Putamen (tissue), 1 donor: ENCODE data around the gene MRPS35.

ENCODE experiments used
- DNase-seq: peaks from one replicate; pipeline ENCODE4 v3.0.0-alpha.2; 2016; ENCODE audit warnings: low spot score

MRPS35 gene

DNA sequence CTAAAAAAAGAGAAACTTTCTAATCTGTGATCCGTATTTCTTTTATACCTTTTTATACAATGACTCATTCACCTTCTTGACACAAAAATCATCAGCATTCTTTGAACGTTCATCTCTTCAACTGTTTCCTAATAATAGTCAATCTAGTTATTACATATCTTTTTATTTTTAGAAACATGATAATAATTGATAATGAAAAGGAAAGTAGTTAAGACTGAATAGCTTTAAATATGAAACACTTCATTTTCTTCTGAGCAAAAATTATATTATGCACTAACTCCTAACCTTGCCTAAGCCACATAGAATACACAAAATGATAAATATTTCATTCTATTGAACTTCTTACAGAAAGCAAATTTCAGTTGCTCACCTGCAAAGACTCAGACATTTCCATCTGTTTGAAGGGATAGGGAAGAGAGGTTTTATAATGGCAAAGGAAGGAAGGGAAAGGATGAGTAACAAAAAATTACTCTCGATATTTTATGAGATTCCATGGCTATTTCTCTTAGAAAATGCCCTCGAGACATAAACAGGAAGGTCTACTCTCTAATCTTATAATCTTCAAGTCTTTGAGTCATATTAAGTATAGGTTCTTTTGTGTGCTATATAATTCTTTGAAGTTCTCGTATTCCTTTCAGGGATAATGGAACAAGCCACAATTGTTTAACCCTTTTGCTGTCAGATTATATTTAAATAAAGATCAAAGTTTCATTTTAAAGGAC lies 61.9 kb downstream of the MRPS35 start:
- no peak for DNase-seq

DNA sequence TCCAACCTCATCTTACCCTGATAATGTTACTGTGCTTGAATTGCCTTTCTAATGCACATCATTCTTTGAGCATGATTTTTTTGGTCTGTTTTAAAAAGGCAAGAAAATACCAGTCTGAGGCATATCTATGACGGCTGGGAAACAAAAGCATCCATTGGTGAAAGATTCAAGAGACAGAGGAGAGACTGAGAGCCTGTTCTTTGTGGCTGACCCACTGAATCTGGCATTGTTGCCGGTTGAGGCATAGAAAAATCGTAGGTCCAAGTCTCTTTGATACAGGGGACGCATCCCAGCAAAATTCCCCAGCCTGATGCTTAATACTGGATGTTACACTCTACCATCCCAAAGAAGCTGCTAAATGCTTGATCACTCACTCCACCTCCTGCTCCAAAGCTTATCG lies 66.5 kb downstream of the MRPS35 start:
- DNase-seq = peak; percentile 59

DNA sequence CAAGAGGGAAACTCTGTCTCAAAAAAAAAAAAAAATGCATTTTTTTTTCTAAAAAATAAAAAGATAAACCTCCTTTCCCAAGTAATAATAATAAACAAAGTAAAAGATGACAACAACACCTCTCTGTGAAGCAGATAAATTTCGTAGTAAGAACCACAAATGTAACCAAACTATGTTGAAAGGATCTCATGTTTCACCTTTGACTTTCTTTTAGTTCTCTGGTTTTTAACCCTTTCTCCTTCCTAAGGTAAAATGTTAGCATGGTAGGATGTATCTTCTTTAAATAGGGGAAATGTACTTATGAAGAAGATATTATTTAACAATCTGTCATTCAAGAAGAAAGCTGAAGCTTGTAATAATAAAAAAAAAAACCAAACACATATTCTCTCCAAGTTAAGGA lies 67.6 kb downstream of the MRPS35 start:
- no peak for DNase-seq

DNA sequence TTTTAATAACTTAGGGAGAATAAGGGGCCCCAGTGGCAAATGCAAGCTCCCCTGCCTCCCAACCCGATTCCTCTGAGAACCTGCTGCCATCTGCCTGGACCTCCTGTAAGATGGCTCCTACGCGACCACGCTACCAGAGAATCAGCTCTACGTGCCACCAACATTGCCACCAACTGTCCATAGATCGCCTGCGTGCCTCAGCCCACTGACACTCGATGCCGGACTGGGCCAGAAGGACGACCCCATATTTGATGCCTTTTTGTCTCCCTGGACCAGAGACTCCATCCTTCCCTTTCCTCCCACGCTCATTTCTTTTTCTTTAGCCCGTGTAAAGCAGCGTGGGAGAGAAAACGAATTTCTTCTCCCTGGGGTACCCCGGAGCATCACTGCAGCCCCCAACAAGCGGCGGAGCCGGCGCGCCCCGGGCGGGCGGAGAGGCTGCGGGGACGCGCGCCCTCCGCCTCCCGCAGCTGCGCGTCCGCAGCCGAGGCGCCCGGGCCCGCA lies 68.8 kb downstream of the MRPS35 start:
- no peak for DNase-seq

DNA sequence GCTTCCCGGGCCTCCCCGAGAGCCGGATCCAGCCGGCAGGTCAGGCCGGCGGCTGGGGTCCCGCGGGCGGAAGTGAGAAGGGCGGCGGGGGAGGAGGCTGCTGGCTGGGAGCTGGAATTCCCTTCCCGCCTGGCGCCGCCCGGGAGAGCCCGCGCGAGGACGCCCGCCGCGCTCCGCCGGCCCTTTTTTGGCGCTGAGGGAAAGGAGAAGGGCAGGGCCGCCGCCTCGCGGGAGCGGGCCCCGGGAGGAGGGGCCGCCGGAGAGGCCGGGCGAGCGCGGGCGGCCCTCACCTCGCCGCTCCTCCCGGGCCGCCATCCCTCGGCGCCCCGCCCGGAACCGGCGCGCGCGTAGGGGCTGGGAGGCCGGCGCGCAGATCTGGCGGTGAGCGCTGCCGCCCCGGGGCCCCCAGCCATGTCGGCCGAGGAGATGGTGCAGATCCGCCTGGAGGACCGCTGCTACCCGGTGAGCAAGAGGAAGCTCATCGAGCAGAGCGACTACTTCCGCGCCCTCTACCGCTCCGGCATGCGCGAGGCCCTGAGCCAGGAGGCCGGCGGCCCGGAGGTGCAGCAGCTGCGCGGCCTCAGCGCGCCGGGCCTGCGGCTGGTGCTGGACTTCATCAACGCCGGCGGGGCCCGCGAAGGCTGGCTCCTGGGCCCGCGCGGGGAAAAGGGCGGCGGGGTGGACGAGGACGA lies 69.4 kb downstream of the MRPS35 start, which contains the start of the genes KLHL42 and MANSC4:
TSS of gene KLHL42 (plus strand) at position 314 of the 692 bp plus-strand sequence. CDS start at position 412, 98 bp downstream.
TSS of gene MANSC4 (minus strand) at position 317 of the 692 bp plus-strand sequence. CDS start 8,960 bp downstream, outside the sequence.
- peak; percentile 79 for DNase-seq

DNA sequence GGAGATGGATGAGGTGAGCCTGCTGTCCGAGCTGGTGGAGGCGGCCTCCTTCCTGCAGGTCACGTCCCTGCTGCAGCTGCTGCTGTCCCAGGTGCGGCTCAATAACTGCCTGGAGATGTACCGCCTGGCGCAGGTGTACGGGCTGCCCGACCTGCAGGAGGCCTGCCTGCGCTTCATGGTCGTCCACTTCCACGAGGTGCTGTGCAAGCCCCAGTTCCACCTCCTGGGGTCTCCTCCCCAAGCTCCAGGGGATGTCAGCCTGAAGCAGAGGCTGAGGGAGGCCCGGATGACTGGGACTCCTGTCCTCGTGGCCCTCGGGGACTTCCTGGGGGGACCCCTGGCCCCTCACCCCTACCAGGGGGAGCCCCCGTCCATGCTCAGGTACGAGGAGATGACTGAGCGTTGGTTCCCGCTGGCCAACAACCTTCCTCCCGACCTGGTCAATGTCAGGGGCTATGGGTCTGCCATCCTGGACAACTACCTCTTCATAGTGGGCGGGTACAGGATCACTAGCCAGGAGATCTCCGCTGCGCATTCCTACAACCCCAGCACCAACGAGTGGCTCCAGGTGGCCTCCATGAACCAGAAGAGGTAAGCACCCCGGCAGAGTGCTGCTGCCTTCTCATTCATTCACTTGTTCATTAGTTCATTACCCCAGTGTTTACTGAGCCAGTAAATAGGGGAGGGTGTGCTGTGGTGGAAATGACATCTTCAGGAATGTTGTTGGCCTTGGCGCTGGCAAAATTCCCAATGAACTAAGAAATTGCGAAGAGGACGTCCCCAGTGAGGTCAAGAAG lies 70.2 kb downstream of the MRPS35 start:
- no peak for DNase-seq

DNA sequence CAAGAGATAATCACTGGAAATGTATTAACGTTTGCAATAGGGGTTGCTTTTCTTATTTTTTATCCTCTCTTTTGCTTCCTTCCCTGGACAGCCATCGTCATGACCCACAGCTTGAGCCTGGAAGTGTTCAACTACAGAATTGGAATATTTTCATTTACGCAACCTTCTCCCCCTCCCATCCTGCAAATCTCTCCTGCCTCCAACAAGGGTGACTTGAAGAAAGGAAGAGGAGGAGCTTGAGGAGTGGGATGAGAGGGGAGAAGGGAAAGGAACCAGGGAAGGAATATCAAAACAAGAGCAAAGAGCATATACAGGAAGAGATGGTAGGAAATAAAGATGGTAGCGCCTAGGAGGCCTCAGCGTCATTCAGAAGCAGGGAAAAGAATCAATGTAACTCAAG lies 71.0 kb downstream of the MRPS35 start:
- no peak for DNase-seq

DNA sequence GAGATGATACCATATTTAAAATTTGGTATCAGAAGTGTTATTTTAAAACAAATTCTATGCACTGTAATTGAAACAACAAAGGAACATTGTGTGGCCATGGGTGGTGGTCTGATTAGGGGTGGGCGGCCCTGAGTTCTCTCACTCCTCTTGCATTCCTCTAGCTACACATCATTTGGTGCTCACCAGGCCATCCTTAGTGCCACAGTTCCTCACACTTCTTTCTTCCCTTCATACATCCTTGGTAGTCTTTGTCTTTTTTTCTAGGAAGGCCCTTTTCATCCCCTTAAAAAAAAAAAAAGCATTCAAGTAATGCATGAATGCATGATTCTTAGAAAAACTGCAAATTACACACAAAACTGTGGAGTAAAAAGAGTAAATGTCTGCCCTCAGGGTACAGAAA lies 71.8 kb downstream of the MRPS35 start:
- DNase-seq = no peak

DNA sequence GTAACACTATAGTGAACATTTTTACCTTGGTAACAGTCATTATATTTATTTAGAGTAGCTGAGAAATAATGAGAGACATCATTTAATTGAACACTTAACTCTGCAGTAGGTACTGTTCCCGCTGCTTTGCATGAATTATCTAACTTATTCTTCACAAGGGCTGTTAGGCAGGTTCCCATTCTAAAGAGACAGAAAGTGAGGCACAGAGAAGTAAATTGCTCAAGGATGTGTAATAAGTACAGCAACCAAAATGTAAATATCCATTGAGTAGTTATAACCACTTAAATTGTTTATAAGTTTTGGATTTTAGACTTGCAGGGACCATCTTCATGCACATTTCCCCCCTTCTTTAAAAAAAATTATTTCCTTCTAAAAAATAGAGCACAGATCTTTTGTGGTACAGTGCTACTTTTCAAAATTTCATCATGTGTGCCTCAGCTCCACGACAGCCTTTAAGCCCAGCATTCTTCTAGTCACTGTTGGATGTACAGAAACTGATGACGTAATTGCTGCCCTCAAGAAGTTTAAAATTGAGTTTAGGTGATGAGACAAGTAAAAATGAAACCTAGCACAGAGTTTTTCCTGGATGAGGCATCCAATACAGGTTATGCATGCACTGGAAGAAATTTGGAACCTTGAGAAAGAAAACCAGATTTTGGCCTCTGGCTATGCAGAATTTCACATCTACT lies 75.4 kb downstream of the MRPS35 start:
- no peak for DNase-seq

DNA sequence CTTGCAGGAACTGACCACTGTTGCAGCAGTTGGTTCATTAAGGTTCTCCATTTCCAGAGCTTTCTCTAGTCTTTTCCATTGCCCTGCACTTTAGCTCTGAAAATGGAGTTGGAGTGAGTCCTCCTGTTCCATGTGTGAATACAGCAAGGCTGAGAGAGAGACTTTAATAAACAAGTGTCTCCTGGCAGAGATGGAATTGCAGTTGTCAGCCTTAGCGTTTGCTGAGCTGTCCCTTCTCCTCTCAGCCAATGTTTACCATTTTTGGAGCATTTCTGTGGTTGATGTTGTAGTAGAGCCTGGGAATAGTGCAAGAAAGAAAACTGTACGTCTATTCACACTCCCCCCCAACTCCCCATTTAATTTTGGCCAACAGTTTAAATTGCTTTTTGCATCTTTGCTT lies 76.9 kb downstream of the MRPS35 start:
- no peak for DNase-seq

DNA sequence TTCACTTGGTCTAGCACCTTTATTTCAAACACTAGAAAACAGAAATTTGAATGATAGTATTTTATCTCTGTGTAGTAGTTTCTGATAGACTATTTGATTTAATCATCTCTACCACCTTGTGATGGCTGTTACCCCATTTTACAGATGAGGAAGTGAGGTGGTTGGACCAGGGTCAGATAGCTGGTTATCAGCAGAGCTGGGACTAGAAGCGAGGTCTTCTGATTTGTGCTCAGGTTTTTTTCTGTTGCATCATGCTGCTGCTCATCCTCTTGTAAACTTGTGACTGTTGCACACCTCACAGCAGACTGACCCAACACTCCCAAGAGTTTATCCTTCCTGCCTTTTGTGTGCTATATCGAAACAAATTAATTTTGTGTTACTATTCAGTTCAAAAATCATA lies 79.5 kb downstream of the MRPS35 start:
- DNase-seq = no peak

DNA sequence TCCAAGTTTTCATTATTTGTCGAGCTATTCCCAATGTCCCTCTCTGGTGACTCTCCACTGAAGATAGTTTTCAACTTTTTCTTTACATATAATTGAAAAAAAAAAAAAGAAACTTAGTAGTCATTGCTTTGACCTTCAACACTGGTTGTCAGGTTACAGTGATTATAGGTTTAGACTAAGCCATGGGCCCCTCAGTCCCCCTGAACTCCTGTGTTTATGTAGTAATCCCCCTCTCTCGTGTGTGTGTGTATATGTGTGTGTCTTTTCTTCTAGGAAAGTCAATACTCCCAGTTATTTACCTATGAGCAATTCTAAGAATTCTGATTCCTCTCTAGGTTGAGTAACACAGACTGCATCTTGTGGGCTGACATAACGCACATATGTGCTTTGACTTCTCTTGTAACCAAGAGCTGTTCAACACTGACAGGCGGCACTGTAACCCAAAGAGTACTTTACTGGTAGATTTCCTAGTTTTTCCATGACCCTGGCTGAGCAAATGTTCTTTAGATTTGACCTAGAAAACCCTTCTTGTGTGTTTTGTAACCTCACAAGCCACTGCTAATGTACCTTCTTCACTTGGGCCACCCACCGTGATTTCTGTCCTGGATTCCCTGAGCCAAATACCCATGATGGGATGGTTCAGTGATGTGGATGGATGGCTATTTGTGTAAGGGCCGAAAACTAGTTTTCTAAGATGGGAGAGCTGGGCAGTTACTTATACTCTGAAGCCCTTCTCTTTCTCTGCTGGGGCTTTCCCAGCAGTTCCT lies 84.4 kb downstream of the MRPS35 start:
- no peak for DNase-seq

DNA sequence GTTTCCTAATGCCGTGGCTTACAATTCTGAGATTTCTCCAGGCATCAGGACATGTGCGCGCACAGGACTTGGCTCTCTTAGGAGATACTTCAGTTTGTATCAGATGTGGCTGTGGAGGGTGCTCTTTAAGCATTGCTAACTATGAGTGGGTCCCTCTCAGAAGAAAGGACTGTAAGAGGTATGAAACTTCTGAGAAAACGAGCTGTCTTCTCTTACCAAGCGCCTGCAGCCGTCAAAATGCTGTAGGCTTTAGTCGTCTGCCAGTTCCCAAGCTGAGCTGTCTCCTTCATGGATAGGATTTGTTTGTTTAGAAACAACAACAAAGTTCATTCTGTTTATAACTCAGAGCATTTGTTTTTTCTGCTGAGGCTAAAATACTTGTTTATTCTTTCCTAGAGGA lies 85.5 kb downstream of the MRPS35 start:
- no peak for DNase-seq

DNA sequence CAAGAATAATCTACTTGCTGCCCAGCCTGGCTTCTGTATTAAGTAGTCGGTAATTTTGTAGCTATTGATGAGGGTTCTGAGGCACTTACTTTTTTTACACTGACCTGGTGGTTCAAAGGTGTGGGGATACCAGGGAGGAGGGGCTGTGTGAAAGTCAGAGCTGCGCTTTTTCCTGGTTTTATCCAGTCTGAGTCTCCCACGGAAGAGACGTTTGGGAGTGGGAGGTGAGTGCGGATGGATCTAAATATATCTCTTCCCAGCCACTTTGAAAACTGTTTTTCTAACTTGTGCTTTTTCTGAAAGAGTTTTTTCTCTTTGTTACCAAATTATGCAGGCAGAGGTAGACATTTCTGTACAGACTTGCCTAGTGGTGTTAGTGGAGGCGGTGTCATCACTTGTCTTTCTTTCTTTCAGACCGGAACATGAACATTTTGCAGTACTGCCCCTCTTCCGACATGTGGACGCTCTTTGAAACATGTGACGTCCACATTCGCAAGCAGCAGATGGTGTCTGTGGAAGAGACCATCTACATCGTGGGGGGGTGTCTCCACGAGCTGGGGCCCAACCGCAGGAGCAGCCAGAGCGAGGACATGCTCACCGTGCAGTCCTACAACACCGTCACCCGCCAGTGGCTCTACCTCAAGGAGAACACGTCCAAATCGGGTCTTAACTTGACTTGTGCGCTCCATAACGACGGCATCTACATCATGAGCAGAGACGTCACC lies 86.8 kb downstream of the MRPS35 start:
- DNase-seq = peak; percentile 56

DNA sequence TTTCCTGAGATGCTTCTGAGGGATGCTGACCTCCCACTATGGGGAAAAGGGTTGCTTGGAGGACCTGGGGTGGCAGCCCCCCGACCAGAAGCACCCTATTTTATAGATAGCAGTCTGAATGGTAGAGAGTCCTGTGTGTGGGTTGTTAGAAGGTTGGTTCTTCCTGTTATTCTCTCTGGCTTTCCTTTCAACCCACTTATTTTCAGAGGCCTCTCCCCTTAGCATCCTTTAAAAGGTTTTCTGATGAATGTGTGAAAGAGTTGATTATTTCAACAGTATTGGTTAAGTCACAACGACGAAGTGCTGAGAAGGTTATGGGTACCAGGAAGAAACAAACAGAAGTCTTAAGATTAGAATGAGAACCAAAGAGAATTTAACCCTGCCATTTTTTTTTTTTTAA lies 90.2 kb downstream of the MRPS35 start:
- DNase-seq = no peak

DNA sequence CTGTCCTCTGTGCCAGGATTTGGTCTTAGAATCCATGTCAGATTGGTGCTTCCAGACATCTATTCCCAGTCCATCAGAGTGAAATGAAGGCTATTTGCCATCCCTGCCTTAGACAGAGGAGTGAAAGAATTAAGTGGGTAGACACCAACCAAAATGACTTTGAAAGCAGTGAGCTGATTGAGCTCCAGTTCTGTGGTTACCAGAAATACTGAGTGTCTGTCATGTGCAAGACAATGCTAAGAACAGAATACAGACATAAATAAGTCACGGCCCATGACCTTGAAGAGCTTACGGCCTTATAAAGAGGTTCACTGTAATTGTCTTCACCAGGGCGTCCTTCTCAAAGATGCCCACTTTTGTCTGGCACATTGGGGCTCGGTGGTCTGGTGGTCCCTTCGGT lies 91.0 kb downstream of the MRPS35 start:
- DNase-seq = no peak

DNA sequence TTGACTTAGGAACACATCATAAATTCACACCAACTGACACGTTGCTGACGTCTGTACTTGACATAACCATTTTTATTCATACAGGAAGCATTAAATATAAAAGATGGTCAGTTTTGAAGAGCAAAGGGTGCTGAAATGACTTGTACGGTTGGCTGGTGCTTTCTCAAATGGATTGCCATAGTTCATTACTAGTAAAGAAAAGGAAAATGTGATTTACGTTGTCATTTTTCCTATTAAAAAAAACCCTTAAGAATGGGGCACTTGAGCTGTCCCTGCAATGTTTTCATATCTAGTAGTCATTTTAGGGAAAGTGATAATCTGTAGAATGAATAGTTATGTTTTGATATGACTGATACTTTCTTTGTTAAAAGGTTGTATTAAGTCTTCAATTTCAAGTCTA lies 91.9 kb downstream of the MRPS35 start:
- no peak for DNase-seq

DNA sequence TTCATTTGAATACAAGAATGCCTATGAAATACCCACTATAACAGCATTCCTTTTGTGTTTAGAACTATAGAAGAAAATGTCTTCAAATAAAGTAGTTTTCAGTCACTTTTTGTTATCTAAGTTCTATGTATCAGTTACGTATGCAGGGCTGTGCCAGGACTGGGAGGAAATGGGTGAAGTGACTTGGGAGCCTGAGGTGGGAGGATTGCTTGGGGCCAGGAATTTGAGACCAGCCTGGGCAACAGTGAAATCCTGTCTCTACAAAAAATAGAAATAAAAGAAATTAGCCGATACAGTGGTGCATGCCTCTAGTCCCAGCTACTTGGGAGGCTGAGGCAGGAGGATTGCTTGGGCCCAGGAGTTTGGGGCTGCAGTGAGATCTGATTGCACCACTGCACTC lies 92.3 kb downstream of the MRPS35 start:
- no peak for DNase-seq

DNA sequence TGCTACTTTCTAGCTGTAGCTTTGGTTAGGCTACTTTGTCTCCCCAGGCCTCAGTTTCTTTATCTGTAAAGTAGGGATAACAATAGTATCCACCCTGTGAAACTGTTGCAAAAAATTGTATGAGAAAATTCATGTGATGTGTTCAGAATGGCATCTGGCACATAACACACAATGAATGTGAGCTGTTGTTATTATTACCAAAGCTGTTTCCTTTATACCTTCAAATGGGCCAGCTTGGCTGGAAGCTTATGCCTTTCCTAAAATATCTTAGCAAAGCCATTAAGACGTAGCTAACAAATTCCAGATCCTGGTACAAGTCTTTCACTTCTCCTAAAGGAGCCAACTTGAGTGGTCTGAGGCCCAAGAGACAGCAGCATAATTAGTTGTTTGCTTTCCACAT lies 94.6 kb downstream of the MRPS35 start:
- no peak for DNase-seq
